Endothelial cell of umbilical vein (primary cell): ENCODE data around the gene CISH. TPM values are rescaled to one million over a fixed set of nuclear protein-coding genes. Genes with fewer than 3 reads are reported as not detected.

Experiments used
- BruUV-seq: library from RNA; stranded (reverse); fragments of 400-500 nt; replicated peaks from 2 replicates; lab custom pipeline; 2021; lab: Mats Ljungman, UMichigan
- CTCF ChIA-PET: fragments of 300-600, 350-600 bp; sonication (Branson Sonifier 250); formaldehyde crosslinking; loops from one replicate; lab custom pipeline; 2021; ENCODE audit warnings: antibody characterized with exemption, inconsistent platforms; lab: Charles Lee
- POLR2A ChIA-PET: fragments of 300-600, 350-600 bp; sonication (Branson Sonifier 250); formaldehyde crosslinking; loops from one replicate; lab custom pipeline; 2021; ENCODE audit warnings: antibody characterized with exemption, inconsistent platforms; lab: Charles Lee
- DNase-seq: peaks from one replicate; pipeline ENCODE4 v3.0.0-alpha.2; 2011; ENCODE audit warnings: low read depth, low spot score
- FAIRE-seq: peaks from 2 replicates; lab custom pipeline; 2011; peaks lifted over from hg19 to GRCh38; lab: Jason Lieb, UNC
- H2AFZ ChIP-seq: 2 replicates; pipeline ENCODE4 v1.6.0; 2012; ENCODE audit warnings: low read depth, low read length, control low read depth, inconsistent platforms
- H3K27ac ChIP-seq: 2 replicates; pipeline ENCODE4 v1.5.1; 2011; ENCODE audit warnings: low read depth, mild to moderate bottlenecking, control low read depth, low read length, moderate library complexity; ENCODE audit not compliant: insufficient read depth
- H3K27me3 ChIP-seq, 2 experiments: 2 replicates each; pipeline versions ENCODE4 v1.6.0 to v1.6.1; 2011; ENCODE audit warnings: low read length in 2 of 2, mixed read lengths in 1 of 2; ENCODE audit not compliant: control insufficient read depth in 2 of 2, insufficient read depth in 2 of 2
- H3K36me3 ChIP-seq, 2 experiments: 2 replicates in 1 of 2; 3 replicates in 1 of 2; pipeline ENCODE4 v1.5.1; 2011; ENCODE audit warnings: low read length in 2 of 2, mild to moderate bottlenecking in 1 of 2, moderate library complexity in 1 of 2; ENCODE audit not compliant: control insufficient read depth in 2 of 2, insufficient read depth in 2 of 2; ENCODE audit errors: extremely low read depth in 1 of 2
- H3K4me1 ChIP-seq: 3 replicates; pipeline ENCODE4 v1.5.1; 2011; ENCODE audit warnings: mild to moderate bottlenecking, low read length; ENCODE audit not compliant: control insufficient read depth, insufficient read depth; ENCODE audit errors: extremely low read depth
- H3K4me2 ChIP-seq: 2 replicates; pipeline ENCODE4 v1.6.1; 2011; ENCODE audit warnings: low read length, control low read depth, mixed read lengths; ENCODE audit not compliant: insufficient read depth
- H3K4me3 ChIP-seq, 3 experiments: fragments of 200-600 bp in 1 of 3; sonication (generic), shearing (Covaris generic) in 1 of 3; replicated peaks in 1 of 3; 2 replicates each; pipeline ENCODE4 v1.5.1; 2011 to 2016; ENCODE audit warnings: control low read depth in 3 of 3, low read length in 3 of 3, mild to moderate bottlenecking in 2 of 3, inconsistent platforms in 1 of 3, low read depth in 1 of 3, moderate library complexity in 1 of 3; ENCODE audit not compliant: insufficient read depth in 1 of 3
- H3K79me2 ChIP-seq: 2 replicates; pipeline ENCODE4 v1.6.0; 2012; ENCODE audit warnings: low read length, inconsistent platforms; ENCODE audit not compliant: control insufficient read depth, insufficient read depth
- H3K9ac ChIP-seq: replicated peaks from 2 replicates; pipeline ENCODE3; 2011; ENCODE audit warnings: low read length, control low read depth; ENCODE audit not compliant: insufficient read depth; ENCODE audit errors: extremely low read depth
- H3K9me1 ChIP-seq: replicated peaks from 3 replicates; pipeline ENCODE4 v1.6.0; 2011; ENCODE audit warnings: mild to moderate bottlenecking, low read length; ENCODE audit not compliant: control insufficient read depth, insufficient read depth; ENCODE audit errors: extremely low read depth
- H3K9me3 ChIP-seq: replicated peaks from 2 replicates; pipeline ENCODE4 v1.5.1; 2012; ENCODE audit warnings: low read length, inconsistent platforms; ENCODE audit not compliant: control insufficient read depth, insufficient read depth
- H4K20me1 ChIP-seq: replicated peaks from 2 replicates; pipeline ENCODE3; 2011; ENCODE audit warnings: mild to moderate bottlenecking, low read length; ENCODE audit not compliant: control insufficient read depth, insufficient read depth; ENCODE audit errors: extremely low read depth
- CTCF ChIP-seq, 2 donors: IDR thresholded peaks; 1 replicate in 1 of 2; 2 replicates in 1 of 2; pipeline ENCODE4 v1.5.1; 2011; ENCODE audit warnings: low read length in 2 of 2, mild to moderate bottlenecking in 2 of 2, moderate library complexity in 2 of 2, control low read depth in 1 of 2, inconsistent platforms in 1 of 2, low read depth in 1 of 2; ENCODE audit not compliant: insufficient read depth in 1 of 2; ENCODE audit errors: extremely low read depth in 1 of 2
- JUN ChIP-seq: IDR thresholded peaks from 2 replicates; pipeline ENCODE4 v1.6.1; 2011; ENCODE audit warnings: borderline replicate concordance, low read depth; ENCODE audit not compliant: insufficient read length, insufficient read depth
- POLR2A ChIP-seq: IDR thresholded peaks from 2 replicates; pipeline ENCODE4 v1.6.1; 2012; ENCODE audit warnings: low read depth, mild to moderate bottlenecking, control low read depth, low read length
- dilution Hi-C: fragments of 300-500 bp; cut with MboI; formaldehyde crosslinking; loops from one replicate; pipeline ENCODE4 v1.15.0; 2019; ENCODE audit warnings: low sequenced_read_pairs; ENCODE audit not compliant: extremely low pct_ligation_motif_present
- intact Hi-C: fragments of 100-400 bp; cut with micrococcal nuclease; formaldehyde crosslinking; loops from one replicate; pipeline ENCODE4 v1.10.0; 2022
- polyA plus RNA-seq, 4 experiments: library from polyadenylated mRNA; depleted of rRNA in 3 of 4; stranded (reverse) in 3 of 4; unstranded in 1 of 4; fragments of >200 nt; gene quantifications; 2 replicates each; pipeline versions ENCODE4 v1.2.1 to v1.2.3, GENCODE V29; 2011 to 2012; ENCODE audit warnings: missing spikeins in 1 of 4
- total RNA-seq: library from RNA; stranded (reverse); gene quantifications from 2 replicates; pipeline ENCODE4 v1.2.3, GENCODE V29; 2021

Gene CISH
- total and polyA plus RNA-seq, 2 donors (not counting 3 experiments of a cell fraction or from before 2014, with no cell fraction given): 2.2 to 4.1 TPM

- Histone ChIP-seq H3K9ac (no peak overlapping the region), H3K9me3 (no peaks in the 10 kb centered on the region), H2AFZ (no peak overlapping the region), H3K4me3 (peak overlapping the region in 1 of 3 experiments; percentile 85), H3K36me3 (peaks cover 0 to 2% of the 10 kb centered on the region in 2 experiments), H4K20me1 (no peaks in the 10 kb centered on the region), H3K4me1 (peaks cover 10% of the 10 kb centered on the region), H3K4me2 (peak overlapping the region; percentile 75), H3K27me3 (no peaks in the 10 kb centered on the region), H3K79me2 (no peaks in the 10 kb centered on the region), H3K9me1 (no peaks in the 10 kb centered on the region), H3K27ac (no peak overlapping the region)
- TF ChIP-seq POLR2A: no peak
- TF ChIP-seq CTCF (IDR thresholded peaks at IDR 0.05; ENCODE audit: extremely low read depth in 1 of 2, insufficient read depth in 1 of 2, low read depth in 1 of 2, low read length in 2 of 2): no peak
- TF ChIP-seq JUN: no peak
- no peak for FAIRE-seq
- CTCF ChIA-PET: interaction anchor here (0.9 to 6.0 kb wide), 6 partner anchors 32 to 818 kb away, joined by 3 to 105 read pairs (median 6); partner anchors contain the start of genes CISH and MAPKAPK3
- BruUV-seq: no TSS peak
- dilution Hi-C loops: no loop called here
- DNase-seq: no peak
- POLR2A ChIA-PET: interaction anchor here (1.2 kb wide), 1 partner anchor 41 kb away, joined by 3 read pairs; the partner anchor contains the start of gene CISH
- intact Hi-C loops: no loop called here
These were observed 40.9 kb downstream of the CISH start for GRCh38 chr3:50570508-50571279.
